Suppressor macrophage treated with lipopolysaccharide for 1 hour (primary cell): ENCODE results near the gene MPPE1.
"Not testable (repeated sequence)": the region's sequence is repeated elsewhere in the genome, so short reads cannot be mapped to it uniquely, and the experiment has no call there.

Source experiments
- DNase-seq, 3 donors: peaks; one replicate each; pipeline ENCODE4 v3.0.0-alpha.2; 2020 to 2022

Gene MPPE1

GRCh38 chr18:11925800-11926481 lies 17.8 kb upstream of the MPPE1 start:
- DNase-seq = no peak

- DNase-seq = no peak
Observed at GRCh38 chr18:11923450-11923849, 15.3 kb upstream of the MPPE1 start.

GRCh38 chr18:11919522-11919921 lies 11.4 kb upstream of the MPPE1 start:
- not testable (repeated sequence) for DNase-seq

- peak; percentile 44 to 61 (median 47) for DNase-seq
Observed at GRCh38 chr18:11916880-11917279, 8.8 kb upstream of the MPPE1 start.

- peak; percentile 71 to 93 (median 88) for DNase-seq
Observed at GRCh38 chr18:11909591-11910026, 1.5 kb upstream of the MPPE1 start.

GRCh38 chr18:11909061-11909455 lies 941 bp upstream of the MPPE1 start:
- DNase-seq = no peak

GRCh38 chr18:11906926-11907874 lies 917 bp downstream of the MPPE1 start:
- DNase-seq = no peak

- no peak for DNase-seq
Observed at GRCh38 chr18:11906176-11906575, 1.9 kb downstream of the MPPE1 start.

GRCh38 chr18:11905613-11906012 lies 2.5 kb downstream of the MPPE1 start:
- DNase-seq = no peak

- DNase-seq = no peak
Observed at GRCh38 chr18:11902522-11903292, 5.4 kb downstream of the MPPE1 start.

GRCh38 chr18:11901826-11902438 lies 6.2 kb downstream of the MPPE1 start:
- no peak for DNase-seq

- no peak for DNase-seq
Observed at GRCh38 chr18:11899063-11899462, 9.1 kb downstream of the MPPE1 start.

- DNase-seq = no peak
Observed at GRCh38 chr18:11897781-11898180, 10.3 kb downstream of the MPPE1 start.

GRCh38 chr18:11892438-11892837 lies 15.7 kb downstream of the MPPE1 start:
- DNase-seq = not testable (repeated sequence)

- DNase-seq = no peak
Observed at GRCh38 chr18:11891737-11892136, 16.4 kb downstream of the MPPE1 start.

- DNase-seq = no peak
Observed at GRCh38 chr18:11889284-11889683, 18.8 kb downstream of the MPPE1 start.

- DNase-seq = no peak
Observed at GRCh38 chr18:11888726-11889125, 19.4 kb downstream of the MPPE1 start.

- no peak for DNase-seq
Observed at GRCh38 chr18:11887328-11888128, 20.6 kb downstream of the MPPE1 start.

GRCh38 chr18:11886577-11887110 lies 21.5 kb downstream of the MPPE1 start:
- DNase-seq = no peak

GRCh38 chr18:11885278-11885947 lies 22.7 kb downstream of the MPPE1 start:
- DNase-seq = peak; percentile 50 to 69 (median 52)
